IPS-11a (cell line): ENCODE data around the gene PARD3B.

ENCODE experiments used
- H3K4me3 ChIP-seq: one replicate; pipeline ENCODE4 v1.5.1; 2013; ENCODE audit warnings: low read depth, low read length, control low read depth

The PARD3B gene

DNA sequence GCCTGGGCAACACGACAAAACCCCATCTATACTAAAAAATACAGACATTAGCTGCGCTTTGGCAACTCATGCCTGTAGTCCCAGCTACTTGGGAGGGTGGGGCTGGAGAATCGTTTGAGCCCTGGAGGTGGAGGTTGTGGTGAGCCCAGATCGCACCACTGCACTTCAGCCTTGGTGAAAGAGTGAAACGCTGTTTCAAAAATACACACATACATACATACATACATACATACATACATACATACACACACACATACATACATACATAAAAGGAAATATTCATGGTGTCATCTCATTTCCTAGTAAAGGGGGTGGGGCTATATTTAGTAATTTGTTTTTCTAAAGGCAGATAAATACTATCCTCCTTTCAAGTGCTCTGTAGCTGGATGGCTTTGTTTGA is 205.1 kb downstream of the PARD3B start:
- H3K4me3 ChIP-seq = no peak overlapping the region

DNA sequence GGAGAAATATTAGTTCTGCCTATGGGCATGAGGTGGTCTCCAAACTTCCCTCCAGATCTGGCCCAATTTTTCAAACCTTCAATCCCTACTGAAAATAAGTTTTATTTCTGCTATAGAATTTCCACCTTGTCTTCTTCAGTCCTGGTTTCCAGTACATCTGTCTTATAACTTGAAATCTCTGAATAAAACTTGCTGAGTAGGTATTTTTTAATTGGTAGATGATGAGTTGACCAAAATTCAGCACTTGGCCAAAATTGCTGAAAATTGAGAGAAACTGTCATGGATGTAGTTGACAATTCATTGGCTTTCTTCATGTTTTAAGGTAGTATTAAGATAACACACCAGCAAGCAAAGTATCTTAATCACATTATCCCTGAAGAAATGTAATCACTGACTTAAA is 206.2 kb downstream of the PARD3B start:
- no peak overlapping the region for H3K4me3 ChIP-seq

DNA sequence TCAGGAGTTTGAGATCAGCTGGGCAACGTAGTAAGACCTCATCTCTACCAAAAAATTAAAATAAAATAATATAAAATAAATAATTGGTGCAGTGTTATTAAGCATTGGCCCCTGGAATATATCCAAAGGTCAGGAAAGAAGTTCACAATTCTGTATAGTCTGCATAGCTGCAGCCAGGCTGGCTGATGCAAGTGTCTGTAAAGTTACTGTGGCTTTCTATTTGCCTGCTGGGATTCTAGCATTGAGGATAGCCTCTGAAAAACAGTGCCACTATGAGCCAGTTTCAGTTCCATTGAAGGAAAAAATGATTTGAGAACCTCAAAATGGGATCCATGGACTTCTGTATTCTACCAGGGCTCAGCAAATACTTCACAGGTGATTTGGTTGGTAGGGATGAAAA is 208.6 kb downstream of the PARD3B start:
- H3K4me3 ChIP-seq = no peak overlapping the region

DNA sequence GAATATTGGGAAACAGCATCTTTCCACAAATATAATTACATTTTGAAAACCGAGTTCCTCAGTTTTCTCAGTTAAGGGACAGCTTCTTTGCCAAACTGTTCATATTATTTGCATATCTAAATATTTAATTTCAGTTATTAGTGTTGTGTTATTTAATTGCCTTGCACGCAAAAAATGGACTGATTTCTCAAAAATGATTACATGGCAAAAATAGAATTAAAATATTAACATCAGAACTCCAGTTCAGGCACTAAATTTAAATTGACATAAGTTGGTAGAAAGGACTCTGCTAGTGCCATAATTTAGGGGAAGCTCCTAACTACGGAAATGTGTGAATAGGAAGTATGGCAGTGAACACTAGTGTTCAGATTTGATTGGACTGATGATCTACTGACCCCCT is 209.6 kb downstream of the PARD3B start:
- no peak overlapping the region for H3K4me3 ChIP-seq

DNA sequence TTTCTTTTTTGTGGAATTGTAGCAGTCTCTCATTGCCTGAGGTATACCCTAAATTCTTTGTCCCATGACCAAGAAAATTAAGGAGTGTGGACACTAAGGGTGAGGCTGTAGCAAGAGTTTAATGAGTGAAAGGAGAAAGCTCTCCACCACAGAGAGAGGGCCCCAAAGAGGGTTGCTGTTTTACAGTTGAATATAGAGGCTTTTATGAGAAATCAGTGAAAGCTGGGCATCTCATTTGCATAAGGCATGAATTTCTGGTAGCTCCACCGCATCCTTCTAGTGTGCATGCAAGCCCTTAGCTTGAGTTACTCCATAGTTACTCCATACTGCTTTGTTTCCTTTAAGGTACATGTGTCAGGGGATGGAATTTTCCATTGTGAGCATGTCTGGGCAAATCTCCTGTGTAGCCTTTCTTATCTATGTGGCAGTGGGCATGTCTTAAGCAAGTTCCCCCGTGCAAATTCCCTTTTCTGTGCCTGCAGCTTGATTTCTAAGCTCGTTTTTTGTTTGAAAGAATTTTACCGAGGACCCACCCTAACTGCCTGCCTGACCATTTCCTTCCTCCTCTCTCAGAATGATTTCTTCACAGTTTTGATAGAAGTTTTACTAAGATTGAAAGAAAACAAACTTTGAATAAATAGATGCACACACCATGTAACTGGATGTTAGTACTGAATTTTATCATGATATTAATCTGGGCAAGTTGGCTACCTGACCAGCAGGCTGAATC is 218.9 kb downstream of the PARD3B start:
- no peak overlapping the region for H3K4me3 ChIP-seq

DNA sequence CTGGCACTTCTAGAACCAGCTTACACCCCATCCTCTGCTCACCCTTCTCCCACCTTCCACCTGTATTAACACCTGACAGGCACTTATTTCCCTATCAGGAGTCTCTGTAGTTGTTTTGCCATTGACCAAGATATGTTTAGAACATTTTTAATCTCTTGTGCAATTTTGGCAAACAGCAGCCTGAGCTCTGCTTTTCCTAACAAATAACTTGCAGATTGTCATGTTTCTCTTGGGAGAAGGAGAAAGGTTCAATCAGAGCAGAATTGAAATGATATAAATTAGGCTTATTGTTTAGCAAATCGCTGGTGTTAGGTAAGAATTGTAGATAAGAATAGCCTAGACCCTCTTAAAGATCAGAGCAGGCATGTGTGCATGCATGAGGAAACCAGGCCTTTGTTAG is 225.5 kb downstream of the PARD3B start:
- H3K4me3 ChIP-seq = no peak overlapping the region

DNA sequence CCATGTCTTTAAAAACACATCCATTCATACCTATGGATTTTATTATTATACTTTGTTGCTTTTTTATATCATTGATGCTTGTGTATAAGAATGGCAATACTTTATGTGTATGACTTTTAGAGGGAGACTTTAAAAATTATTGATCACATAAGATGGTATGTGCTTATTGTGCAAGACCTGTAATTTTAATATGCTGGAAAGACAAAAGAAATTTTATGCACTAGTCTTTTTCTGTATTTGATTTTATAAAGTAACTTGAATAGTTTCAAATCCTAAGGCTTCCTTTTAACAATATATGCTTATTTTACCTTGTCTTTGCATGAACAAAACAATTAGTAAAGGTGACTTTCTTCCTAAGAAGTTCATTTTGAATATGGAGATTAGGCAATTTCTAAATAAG is 226.4 kb downstream of the PARD3B start:
- no peak overlapping the region for H3K4me3 ChIP-seq

DNA sequence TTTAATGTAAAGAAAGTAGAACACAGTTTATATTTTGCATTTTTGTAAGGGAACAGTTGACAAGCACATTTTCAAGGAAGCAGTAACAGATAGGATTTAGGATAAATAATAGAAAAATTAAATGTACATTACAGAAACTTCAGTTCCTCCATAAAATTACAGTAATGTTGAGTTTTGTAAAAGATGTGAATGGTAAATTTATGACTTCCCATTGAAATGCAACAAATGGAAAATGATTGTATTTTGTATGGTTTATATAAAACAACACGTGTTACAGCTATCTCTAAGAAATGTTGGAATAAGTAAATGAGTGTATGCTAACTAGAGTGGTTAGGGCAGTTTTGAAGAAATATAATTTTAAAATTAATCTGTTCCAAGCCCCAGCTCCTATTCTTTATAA is 227.3 kb downstream of the PARD3B start:
- H3K4me3 ChIP-seq = no peak overlapping the region

DNA sequence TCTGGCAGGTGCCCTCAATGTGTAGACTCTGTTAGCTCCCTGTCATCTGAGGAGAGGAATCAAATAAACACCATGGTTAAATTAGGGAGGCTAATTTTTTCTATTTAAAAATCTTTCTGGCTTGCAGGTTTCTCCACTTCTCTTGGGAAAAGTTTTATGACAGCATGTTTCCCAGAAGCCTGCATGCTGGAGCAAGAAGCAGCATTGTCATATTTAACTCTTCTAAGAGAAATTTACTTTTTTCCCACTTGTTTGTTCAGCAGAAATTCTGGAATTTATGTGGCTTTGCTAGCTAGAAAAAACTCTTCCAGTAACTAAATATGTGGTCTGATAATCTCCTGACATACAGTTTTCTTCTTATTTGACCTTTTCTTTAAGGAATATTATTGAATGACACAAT is 230.5 kb downstream of the PARD3B start:
- no peak overlapping the region for H3K4me3 ChIP-seq

DNA sequence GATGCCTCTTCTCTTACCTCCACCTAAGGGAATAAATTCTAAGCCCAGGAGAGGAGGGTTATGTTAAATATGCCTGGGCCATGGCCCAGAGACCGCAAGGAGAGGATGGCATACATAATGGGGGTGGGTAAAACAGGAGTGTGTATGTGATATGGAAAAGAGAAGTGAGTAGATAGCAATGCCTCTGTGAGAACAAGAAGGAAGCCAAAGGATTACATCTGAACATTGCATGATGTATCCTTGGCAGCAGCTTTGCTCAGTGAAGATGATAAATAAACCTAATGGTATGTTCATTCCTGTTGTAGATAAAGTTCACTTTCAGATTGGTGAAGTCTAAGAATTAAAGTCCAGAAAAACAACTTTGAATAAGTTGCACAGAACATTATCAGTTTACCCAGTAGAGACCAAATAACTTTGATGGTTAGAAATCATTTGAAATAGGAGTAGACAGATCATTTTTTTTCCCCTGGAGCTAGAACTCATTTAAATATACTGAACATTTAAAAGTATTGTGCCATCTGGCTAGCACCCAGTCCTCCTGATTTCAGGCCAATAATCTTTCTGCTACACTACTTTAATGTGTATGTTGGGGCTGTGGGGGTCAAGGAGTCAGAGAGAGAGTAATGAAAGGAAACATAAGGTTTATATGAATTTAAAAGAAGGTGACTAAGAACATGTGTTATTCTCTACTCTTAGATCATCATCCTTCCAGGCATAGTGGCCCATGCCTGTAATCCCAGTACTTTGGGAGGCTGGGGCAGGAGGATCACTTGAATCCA is 231.7 kb downstream of the PARD3B start:
- H3K4me3 ChIP-seq = no peak overlapping the region

DNA sequence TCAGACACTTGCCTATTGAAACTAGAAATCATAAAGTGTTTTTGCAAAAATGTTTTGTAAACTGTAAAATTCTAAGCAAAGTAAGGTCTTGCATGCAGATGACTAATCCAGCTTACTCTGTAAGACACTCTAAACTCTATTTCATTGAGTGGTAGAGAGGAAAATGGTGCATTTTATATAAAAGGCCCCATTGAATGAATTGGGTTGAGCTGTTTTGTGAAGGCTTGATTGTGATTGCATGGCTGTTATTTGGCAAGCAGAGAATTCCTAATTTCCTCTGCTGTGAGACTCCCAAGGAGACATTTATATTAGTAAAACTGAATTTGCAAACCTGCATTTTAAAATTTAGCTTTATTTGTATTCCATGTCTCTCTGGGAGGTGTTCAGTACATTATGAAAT is 234.5 kb downstream of the PARD3B start:
- H3K4me3 ChIP-seq = no peak overlapping the region

DNA sequence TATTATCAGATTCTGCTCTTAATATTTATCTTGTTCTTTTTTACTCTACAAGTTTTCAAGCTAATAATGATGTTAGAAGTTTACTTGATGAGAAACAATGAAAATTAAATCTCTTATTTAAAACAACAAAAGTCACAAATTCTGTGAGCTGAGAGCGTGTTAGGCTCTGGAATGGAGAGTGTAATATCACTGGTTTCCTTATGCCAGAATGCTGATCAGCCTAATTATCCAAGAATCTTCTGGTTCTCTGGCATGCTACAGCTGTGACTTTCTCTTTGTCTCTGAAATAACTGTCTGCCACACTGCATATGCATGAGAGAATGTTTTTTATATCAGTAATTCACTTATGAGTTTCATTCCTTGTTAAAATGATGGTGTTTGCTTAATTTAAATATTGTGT is 236.7 kb downstream of the PARD3B start:
- H3K4me3 ChIP-seq = no peak overlapping the region

DNA sequence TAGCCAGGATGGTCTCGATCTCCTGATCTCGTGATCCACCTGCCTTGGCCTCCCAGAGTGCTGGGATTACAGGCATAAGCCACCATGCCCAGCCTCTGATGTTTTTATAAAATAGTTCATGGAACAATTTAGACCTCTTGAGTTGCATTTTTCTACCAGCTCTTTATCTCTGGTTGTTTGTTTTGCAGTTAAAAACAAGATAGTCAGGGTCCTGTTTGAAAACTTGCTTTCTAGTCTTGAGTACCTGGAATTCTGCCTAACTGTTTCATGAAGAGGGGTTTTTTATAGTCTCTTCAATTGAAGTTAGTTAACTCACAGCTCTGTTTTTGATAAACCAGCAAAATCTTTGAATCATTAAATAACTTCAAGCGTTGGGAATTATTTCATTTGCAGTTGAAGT is 244.8 kb downstream of the PARD3B start:
- no peak overlapping the region for H3K4me3 ChIP-seq

DNA sequence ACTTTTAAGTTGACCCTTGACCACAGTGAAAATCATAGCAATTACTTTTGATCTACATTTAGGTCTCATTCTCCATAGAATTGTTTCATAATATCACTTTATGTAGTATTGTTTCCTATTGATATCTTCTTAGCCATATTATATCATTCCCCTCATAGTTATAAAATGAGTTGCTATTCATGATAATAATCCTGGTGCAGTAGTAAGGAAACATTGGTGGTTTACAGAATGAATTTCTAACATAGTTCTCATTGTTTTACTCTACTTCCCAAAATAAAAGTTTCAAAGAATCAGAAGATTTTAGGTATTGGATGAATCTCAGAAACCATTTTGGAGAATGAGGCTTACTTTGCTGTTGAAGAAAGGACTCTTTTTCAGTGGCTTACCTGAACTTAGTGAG is 246.0 kb downstream of the PARD3B start:
- no peak overlapping the region for H3K4me3 ChIP-seq

DNA sequence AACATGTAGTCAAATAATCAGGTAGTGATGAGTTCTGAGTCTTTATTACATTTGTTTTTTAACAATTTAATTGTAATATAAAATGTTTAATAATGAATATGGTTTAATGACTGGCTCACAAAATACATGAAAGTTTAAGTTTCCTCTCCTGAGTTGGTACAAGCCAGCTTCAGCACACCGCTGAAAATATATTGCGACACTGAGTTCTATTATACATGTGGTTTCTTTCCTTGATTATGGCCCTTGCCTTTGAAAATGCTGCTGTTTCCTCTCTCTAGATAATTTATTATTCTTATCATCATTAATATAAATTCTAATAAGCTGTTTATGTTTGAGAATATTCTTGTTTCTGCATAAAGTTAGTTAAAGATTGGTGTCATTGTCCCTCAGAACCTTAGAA is 249.3 kb downstream of the PARD3B start:
- H3K4me3 ChIP-seq = no peak overlapping the region

DNA sequence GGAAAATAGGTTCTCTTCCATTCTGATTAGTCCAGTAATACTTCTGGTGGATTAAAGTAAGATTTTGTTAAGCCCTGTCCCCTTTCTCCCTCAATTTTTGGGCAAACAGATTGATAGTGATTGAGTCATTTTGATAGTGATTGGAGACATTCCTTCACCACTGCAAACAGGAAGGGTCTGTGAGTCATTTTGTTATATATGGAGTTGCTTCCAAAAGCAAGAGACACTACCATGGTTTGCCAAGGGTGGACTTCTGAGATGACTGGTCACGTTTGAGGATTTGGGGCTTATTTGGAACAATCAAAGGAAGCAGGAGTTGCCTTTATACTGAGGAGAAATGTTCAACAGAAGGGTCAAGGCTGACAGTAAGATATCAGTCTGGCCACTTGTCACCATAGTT is 249.9 kb downstream of the PARD3B start:
- no peak overlapping the region for H3K4me3 ChIP-seq

DNA sequence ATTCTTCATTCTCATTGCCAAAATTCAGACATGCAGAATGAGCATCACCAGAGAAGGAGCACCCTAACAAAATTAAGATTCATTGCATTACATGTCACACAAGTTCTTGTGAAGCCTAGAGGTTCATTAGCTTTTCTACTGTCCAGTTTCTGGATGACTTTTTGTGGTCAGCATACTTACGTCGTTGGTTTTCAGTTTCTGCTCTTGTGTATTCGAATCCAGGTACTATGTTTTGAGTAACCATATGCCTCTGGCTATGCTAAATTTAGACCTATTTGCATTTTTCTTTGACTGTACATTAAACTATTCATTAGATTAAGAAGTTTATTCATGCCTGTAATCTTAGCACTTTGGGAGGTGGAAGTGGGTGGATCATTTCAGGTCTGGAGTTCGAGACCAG is 251.3 kb downstream of the PARD3B start:
- no peak overlapping the region for H3K4me3 ChIP-seq

DNA sequence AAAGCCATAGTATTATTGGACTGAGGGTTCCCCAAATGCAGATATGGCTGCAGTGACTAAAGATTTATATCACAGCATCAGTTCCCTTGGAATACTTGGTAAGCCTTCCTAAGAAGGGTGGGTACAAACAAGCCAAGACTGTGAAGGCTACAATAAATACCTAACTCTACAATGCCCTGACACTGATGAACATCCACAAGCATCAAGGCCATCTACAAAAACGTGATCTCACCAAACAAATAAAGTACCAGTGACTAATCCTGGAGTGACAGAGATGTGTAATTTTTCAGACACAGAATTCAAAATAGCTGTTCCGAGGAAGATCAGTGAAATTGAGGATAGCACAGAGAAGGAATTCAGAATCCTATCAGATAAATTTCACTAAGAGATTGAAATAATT is 254.5 kb downstream of the PARD3B start:
- no peak overlapping the region for H3K4me3 ChIP-seq

DNA sequence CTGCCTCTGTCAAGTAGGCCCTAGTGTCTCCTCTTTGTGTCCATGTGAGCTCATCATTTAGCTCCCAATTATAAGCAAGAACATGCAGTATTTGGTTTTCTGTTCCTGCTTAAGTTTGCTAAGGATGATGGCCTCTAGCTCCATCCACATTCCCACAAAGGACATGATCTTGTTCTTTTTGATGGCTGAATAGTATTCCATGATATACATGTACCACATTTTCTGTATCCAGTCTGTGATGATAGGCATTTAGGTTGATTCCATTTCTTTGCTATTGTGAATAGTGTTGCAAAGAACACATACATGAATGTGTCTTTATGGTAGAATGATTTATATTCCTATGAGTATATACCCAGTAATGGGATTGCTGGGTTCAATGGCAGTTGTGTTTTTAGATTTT is 263.2 kb downstream of the PARD3B start:
- no peak overlapping the region for H3K4me3 ChIP-seq

DNA sequence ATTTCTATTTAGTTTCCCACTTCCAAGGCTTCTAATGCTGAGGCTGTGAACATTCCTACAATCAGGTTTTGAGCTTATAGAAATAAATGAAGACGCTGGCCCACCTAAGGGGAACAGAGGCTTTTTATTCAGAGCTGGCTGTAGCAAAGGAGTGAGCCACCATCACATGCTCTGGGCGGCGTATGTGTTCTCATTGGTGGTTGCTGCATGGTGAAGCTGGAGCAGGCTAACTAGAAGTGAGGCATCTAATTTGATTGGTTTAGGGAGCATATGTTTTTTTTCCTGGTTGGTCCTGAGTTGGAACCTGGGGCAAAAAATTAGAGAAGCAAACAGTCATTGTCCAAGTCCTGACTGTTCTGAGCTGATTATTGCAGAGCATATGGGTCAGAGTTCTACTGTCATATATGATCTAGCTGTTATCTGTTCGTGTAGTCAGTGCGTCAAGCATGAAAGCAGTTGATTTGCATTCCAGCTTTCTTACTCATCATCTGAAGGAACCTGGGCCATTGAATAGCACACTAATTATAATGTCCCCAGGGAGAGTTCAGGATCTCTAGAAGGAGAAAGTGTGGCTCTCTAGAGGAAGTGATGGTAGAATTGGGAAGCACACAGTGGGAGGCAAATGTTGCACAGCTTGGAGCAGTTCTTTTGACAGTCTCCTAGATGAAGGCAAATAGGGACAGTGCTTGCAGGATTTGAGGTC is 279.6 kb downstream of the PARD3B start:
- no peak overlapping the region for H3K4me3 ChIP-seq

DNA sequence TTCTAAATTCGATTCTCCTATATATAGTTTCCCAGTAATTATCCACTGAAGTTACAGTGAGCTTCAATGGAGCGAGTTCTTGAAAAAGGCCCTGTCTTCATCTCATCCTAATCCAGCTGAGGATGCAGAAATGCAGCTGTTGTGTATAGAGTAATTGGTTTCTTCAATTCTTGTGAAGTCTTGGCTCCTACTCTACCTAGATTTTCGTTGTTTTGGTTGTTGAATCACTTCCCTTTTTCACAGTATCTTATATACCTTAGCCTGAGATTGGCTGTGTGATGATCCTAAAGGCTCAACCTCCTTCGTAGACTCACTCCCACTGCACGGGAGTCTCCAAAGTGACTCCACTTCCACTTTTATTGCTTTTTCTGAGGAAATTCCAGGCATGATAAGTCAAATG is 280.4 kb downstream of the PARD3B start:
- H3K4me3 ChIP-seq = no peak overlapping the region
